ENCODE data around the gene GIMAP6.
"Not testable (repeated sequence)": the region's sequence is repeated elsewhere in the genome, so short reads cannot be mapped to it uniquely, and the experiment has no call there.

Gene GIMAP6

GRCh38 chr7:150631866-150632864, at the start of gene GIMAP6:
Gene GIMAP6, minus strand, starts transcription at chr7:150632385. Its CDS starts 2,243 bp downstream, at chr7:150630142.
- DNase-seq, result peak; percentile 74

- DNase-seq, result not testable (repeated sequence)
Observed at GRCh38 chr7:150680364-150680763, 48.2 kb upstream of the GIMAP6 start.

GRCh38 chr7:150678601-150679000, 46.4 kb upstream of the GIMAP6 start:
- DNase-seq, result peak; percentile 78

- DNase-seq, result not testable (repeated sequence)
Observed at GRCh38 chr7:150676854-150677253, 44.7 kb upstream of the GIMAP6 start.

GRCh38 chr7:150676276-150676675, 44.1 kb upstream of the GIMAP6 start:
- not testable (repeated sequence) for DNase-seq

GRCh38 chr7:150675714-150676113, 43.5 kb upstream of the GIMAP6 start:
- DNase-seq, result no peak

- not testable (repeated sequence) for DNase-seq
Observed at GRCh38 chr7:150671798-150672585, 39.8 kb upstream of the GIMAP6 start.

GRCh38 chr7:150668977-150669376, 36.8 kb upstream of the GIMAP6 start:
- no peak for DNase-seq

GRCh38 chr7:150668472-150668911, 36.3 kb upstream of the GIMAP6 start:
- peak; percentile 84 for DNase-seq

GRCh38 chr7:150666412-150666811, 34.2 kb upstream of the GIMAP6 start:
- no peak for DNase-seq

GRCh38 chr7:150665896-150666295, 33.7 kb upstream of the GIMAP6 start:
- no peak for DNase-seq

- DNase-seq, result peak; percentile 74
Observed at GRCh38 chr7:150665089-150665748, 33.0 kb upstream of the GIMAP6 start.

- peak; percentile 68 for DNase-seq
Observed at GRCh38 chr7:150663802-150664494, 31.8 kb upstream of the GIMAP6 start.

- not testable (repeated sequence) for DNase-seq
Observed at GRCh38 chr7:150662821-150663220, 30.6 kb upstream of the GIMAP6 start.

GRCh38 chr7:150660939-150661613, 28.9 kb upstream of the GIMAP6 start:
- no peak for DNase-seq

- DNase-seq, result no peak
Observed at GRCh38 chr7:150657526-150657925, 25.3 kb upstream of the GIMAP6 start.

- no peak for DNase-seq
Observed at GRCh38 chr7:150656047-150656446, 23.9 kb upstream of the GIMAP6 start.

- no peak for DNase-seq
Observed at GRCh38 chr7:150654692-150655091, 22.5 kb upstream of the GIMAP6 start.

GRCh38 chr7:150649080-150649385, 16.8 kb upstream of the GIMAP6 start:
- no peak for DNase-seq

- DNase-seq, result no peak
Observed at GRCh38 chr7:150648353-150649079, 16.3 kb upstream of the GIMAP6 start.
